HG02610 (cell line): ENCODE measurements around the gene LRRC1.
"Not testable (repeated sequence)": the region's sequence is repeated elsewhere in the genome, so short reads cannot be mapped to it uniquely, and the experiment has no call there.

Experiments used
- ATAC-seq: cut with Tn5 transposase; IDR thresholded peaks from one replicate; pipeline ENCODE4 v1.9.1; 2021; ENCODE audit warnings: mild to moderate bottlenecking, moderate library complexity; ENCODE audit not compliant: unreplicated experiment

Gene LRRC1

GRCh38 chr6:53794720-53795339 lies at the start of gene LRRC1:
LRRC1 (plus strand) TSS chr6:53795005; CDS start chr6:53795257, 252 bp downstream.
- peak; percentile 81 for ATAC-seq

- ATAC-seq: no peak
These were observed 48.2 kb upstream of the LRRC1 start for GRCh38 chr6:53746442-53747103.

GRCh38 chr6:53750052-53750650 lies 44.7 kb upstream of the LRRC1 start:
- ATAC-seq: no peak

DNA sequence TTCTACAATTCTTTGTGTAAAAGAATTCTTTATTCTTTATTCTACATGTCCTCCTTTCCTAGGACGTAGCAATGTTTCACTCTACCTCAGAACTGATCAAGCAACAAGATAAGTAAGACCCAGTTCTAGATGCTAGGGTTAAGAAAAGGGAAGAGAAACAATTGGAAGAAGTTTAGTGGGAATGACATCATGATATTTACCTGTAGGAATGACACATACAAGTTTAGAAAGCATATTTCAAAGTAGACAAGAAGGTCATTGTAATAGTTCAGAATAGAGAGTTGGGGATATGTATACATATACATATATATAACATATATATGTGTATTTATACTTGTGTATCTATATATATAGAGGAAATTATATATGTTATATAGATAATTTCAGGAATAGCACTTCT lies 43.4 kb upstream of the LRRC1 start:
- no peak for ATAC-seq

DNA sequence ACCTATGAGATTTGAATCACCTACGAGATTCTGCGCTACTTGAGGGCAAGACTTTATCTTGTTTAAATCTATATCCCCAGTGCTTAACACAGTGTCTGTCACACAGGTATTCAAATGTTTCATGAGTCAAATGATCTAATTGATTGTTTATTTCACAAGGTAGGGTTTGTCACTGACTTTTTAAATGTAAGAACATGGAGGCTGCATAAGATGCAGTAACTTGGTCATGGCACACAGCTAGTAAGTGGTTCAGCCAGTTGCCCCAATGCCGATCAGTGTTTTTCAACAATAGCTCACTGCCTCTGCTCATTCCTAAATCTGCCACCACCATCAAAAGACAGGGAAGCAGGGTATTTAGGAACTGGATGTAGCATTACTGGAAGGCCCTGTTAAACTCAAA lies 42.4 kb upstream of the LRRC1 start:
- no peak for ATAC-seq

DNA sequence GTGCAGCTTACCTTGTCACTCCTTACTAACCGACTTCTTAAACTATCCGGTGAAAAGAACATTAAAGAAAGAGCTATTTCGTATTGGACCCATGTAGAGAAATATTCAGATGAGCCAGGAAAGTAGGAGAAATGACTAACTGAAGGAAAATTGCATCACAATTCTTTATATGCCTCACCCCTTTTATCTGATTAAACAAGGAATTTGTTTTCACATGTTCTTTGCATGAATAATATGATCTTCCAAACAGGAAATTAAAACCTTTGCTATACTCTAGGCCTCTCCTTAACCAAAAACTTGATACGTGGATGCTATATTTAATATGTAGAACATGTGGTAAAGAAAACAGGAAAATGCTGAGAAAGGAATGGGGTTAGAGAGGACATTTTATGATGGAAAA lies 41.9 kb upstream of the LRRC1 start:
- ATAC-seq: no peak

GRCh38 chr6:53754330-53754729 lies 40.5 kb upstream of the LRRC1 start:
- ATAC-seq: no peak

DNA sequence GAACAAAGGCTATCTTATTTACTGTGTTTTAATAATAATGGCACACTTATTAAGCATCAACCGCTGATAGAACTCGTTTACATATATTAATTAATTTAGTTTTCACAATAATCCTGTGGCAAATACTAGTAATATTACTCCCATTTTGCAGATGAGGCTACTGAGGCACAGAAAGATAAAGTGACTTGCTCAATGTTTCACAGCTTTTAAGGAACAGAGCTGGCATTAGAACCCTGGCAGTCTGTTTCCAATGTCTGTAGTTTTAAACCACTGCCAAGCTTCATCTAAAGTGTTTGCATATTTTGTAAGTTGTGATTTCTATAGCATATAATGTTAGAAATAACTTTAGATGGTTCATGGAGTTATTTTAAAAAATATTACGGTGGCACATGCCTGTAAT lies 38.4 kb upstream of the LRRC1 start:
- no peak for ATAC-seq

DNA sequence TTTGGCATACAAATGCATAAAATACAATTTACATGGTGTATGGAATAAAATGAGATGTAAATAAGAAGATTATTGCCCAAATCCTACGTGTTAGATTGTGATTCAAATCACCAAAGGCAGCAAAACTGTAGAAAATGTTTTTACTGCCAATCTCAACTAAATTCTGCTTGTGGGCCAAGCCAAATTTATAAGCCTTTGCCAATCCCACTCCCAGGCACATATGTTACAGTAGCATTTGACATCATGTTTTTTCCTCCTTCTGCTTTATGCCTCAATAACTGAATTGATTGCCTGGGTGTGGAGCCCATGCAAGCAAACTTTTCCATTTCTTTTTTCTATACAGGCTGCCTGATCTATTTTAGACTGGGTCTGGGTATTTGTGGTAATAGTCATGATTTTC lies 36.3 kb upstream of the LRRC1 start:
- ATAC-seq: no peak

- ATAC-seq: no peak
These were observed 33.8 kb upstream of the LRRC1 start for GRCh38 chr6:53761036-53761435.

DNA sequence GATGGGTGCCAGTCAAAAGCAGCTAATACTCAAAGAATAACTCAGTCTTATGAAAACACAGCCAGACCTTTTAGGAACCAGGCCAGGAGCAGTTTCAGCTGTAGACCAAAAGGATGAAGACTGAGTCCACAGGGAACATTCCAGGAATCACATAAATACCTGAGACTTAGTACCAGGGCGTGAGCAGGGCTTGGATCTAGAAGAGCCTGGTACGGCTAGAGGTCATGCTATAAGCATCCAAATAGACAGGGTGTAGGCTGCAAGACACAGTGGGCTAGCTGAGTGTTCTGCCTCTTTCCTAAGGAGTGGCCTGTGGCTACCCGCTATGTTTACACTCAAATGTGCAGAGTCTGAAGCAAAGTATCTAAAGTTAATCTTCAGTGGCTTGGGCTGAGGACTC lies 29.5 kb upstream of the LRRC1 start:
- no peak for ATAC-seq

DNA sequence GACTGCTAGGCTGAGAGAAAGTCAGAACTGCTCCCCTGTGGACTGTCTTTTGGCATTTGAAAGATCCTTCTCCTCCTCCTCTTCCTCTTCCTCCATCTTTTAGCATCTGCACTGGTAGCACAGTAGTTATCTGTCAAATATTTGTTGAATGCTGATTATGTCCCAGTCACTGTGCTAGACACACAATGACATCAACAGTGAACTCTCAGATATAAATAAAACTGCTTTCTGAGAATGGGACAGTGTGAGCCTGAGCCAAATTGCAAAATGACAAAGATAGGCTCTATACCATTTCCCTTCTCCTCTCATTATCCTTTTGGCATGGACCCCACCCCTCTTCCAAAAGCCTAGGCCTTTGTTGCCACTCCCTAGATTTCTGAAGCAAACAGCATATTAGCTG lies 27.9 kb upstream of the LRRC1 start:
- no peak for ATAC-seq

GRCh38 chr6:53767941-53768340 lies 26.9 kb upstream of the LRRC1 start:
- no peak for ATAC-seq

DNA sequence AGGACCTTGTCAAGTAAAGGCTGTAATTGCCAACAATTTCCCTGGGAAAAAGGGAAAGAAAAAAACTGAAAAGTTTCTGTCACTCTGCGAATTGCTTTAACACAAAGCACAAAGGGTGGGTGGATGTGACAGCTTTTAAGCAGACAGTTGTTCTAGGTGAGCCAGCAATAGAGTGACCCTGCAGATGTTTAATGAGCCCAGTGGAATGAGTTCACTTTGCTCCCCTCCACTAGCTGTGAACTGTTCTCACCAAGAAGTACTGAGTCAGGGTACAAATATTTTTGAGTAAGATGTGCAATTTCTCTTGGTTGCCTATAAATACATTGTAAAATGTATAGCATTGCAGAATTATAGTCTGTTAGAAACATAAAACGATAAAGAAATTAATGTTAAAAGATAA lies 26.2 kb upstream of the LRRC1 start:
- ATAC-seq: no peak

DNA sequence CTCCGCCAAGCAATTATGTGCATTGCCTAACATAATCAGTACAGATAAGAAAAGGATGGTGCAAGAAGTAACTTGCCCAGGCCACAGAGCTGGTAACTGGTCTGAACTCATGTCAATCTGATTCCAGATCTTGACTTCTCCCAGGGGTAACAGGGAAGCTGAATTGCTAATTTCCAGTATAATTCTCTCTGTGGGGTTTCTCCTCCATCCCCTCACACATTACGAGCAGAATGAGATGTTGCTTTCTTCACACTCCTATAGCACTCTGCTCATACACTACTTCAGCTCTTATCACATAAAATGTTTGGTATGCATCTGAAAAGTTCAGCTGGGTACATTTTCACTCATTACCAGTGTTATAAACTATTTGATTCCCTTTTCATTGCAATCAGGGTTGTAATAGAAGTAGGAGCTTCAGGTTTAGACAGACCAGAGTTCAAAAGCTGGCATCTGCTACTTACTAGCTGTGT lies 24.0 kb upstream of the LRRC1 start:
- no peak for ATAC-seq

DNA sequence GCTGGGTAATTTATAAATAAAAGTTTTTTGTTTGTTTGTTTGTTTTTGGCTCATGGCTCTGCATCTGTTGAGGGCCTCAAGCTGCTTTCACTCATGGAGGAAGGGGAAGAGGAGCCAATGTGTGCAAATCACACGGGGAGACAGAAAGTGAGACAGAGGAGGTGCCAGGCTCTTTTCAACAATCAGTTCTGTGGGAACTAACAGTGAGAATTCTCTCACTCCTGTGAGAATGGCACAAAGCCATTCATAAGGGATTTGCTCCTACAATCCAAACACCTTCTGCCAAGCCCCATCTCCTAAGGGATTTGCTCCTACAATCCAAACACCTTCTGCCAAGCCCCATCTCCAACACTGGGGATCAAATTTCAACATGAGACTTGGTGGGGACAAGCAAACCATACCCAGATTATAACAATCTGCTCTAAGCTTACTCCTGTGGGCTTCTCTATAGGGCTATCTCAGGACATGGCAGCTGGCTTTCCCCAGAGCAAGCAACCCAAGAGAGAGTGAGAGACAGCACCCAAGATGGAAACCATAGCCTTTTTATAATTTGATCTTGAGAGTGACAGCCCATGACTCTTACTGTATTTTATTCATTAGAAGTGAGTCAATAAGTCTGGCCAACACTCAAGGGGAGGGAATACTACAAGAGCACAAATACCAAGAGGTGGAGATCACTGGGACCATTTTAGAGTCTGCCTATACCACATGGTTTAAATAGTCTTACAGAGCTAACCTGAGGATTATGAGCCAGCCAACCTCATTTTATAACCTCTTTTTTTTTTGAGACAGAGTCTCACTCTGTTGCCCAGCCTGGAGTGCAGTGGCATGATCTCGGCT lies 22.8 kb upstream of the LRRC1 start:
- no peak for ATAC-seq

- no peak for ATAC-seq
These were observed 21.6 kb upstream of the LRRC1 start for GRCh38 chr6:53773044-53773696.

GRCh38 chr6:53776152-53776551 lies 18.7 kb upstream of the LRRC1 start:
- ATAC-seq: not testable (repeated sequence)

- ATAC-seq: not testable (repeated sequence)
These were observed 9.8 kb upstream of the LRRC1 start for GRCh38 chr6:53784991-53785390.

- ATAC-seq: no peak
These were observed 8.0 kb upstream of the LRRC1 start for GRCh38 chr6:53786832-53787231.

GRCh38 chr6:53790886-53791285 lies 3.9 kb upstream of the LRRC1 start:
- ATAC-seq: no peak
